ENCODE data around the gene DNPEP. TPM values are rescaled to one million over a fixed set of nuclear protein-coding genes. Genes with fewer than 3 reads are reported as not detected.

DNPEP gene
- total and polyA plus RNA-seq, 2 of the 4 experiments (the other 2 are of a cell fraction), result 74.2 to 89.4 TPM

DNA sequence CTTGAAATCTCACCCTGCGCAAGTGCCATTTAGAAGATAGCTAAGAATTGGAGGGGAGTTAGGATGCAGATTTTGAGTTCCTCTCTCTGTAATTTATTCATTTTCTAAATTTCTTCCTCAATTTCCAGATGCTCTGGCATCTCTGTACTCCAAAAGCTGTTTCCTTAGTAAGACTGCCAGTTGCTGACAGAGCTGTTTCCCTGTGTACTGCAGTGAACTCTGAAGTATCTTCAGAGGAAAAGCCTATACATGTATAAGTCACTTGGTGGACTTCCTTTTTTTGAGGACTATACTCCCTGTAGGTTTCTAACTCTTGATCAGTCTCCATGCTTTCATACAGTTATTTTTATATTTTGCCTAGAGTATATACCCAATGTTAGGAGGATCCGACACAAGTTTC lies 53.6 kb downstream of the DNPEP start:
- WGBS, 2 experiments (ENCODE audit: extremely low coverage in 2 of 2, insufficient read length in 1 of 2), result no CpG with 5 or more reads among the region's 2 CpGs
- Histone ChIP-seq H4K5ac (ENCODE audit: low read depth, low read length) (no peak overlapping the region), H3K4me1 (ENCODE audit: control insufficient read depth, insufficient read depth, low read length) (no peaks in the 10 kb centered on the region), H3K27me3 (ENCODE audit: control insufficient read depth, insufficient read depth, low read length) (peaks cover 44% of the 10 kb centered on the region), H3K79me1 (ENCODE audit: low read depth in 1 of 2, low read length in 2 of 2) (no peaks in the 10 kb centered on the region), H2AK9ac (replicated peaks; ENCODE audit: low read depth, low read length, poor library complexity) (no peak overlapping the region), H3K36me3 (ENCODE audit: control insufficient read depth, insufficient read depth, low read length) (no peaks in the 10 kb centered on the region), H3K18ac (ENCODE audit: low read depth, low read length) (no peak overlapping the region), H3K4ac (ENCODE audit: low read depth, low read length) (no peak overlapping the region), H3K9me1 (ENCODE audit: insufficient read depth, low read length) (no peaks in the 10 kb centered on the region), H3K9me3 (ENCODE audit: control insufficient read depth, insufficient read depth, low read length) (peaks cover 6% of the 10 kb centered on the region), H3K27ac (ENCODE audit: insufficient read depth, low read length) (no peak overlapping the region), H3K4me2 (ENCODE audit: low read depth, low read length) (no peak overlapping the region), H3K14ac (replicated peaks; ENCODE audit: low read depth, low read length) (no peak overlapping the region), H3K23ac (ENCODE audit: low read depth, low read length) (no peak overlapping the region), H2AFZ (replicated peaks; ENCODE audit: low read length, poor library complexity) (no peak overlapping the region), H4K20me1 (ENCODE audit: insufficient read depth, low read length) (no peaks in the 10 kb centered on the region), H2BK15ac (ENCODE audit: low read depth, low read length) (no peak overlapping the region), H4K91ac (ENCODE audit: insufficient read depth, low read depth, low read length) (no peak overlapping the region), H2AK5ac (ENCODE audit: low read depth, low read length) (no peak overlapping the region), H3K9ac (ENCODE audit: low read depth, low read length) (no peak overlapping the region), H2BK20ac (ENCODE audit: low read depth, low read length) (no peak overlapping the region), H4K8ac (ENCODE audit: low read depth in 2 of 2, low read length in 2 of 2) (no peak overlapping the region), H3K4me3 (ENCODE audit: insufficient read depth, low read depth, low read length) (no peak overlapping the region), H2BK120ac (ENCODE audit: low read depth, low read length) (no peak overlapping the region), H2BK5ac (ENCODE audit: low read depth, low read length, poor library complexity, severe bottlenecking) (no peak overlapping the region), H3K56ac (ENCODE audit: extremely low read depth, insufficient read depth, low read length) (no peak overlapping the region)
- no TSS peak for BruUV-seq (replicated peaks)
- no peak for DNase-seq
- no peak for TF ChIP-seq MAFK (IDR thresholded peaks at IDR 0.05; ENCODE audit: low read depth, low read length)
- TF ChIP-seq BHLHE40 (IDR thresholded peaks at IDR 0.05; ENCODE audit: low read depth, low read length), result no peak
- no peak for TF ChIP-seq RFX5 (IDR thresholded peaks at IDR 0.05; ENCODE audit: low read depth, low read length)
- TF ChIP-seq RCOR1 (IDR thresholded peaks at IDR 0.05; ENCODE audit: insufficient replicate concordance, low read length), result no peak
- no peak for TF ChIP-seq SMC3 (IDR thresholded peaks at IDR 0.05; ENCODE audit: low read depth, low read length)
- no peak for TF ChIP-seq RAD21 (IDR thresholded peaks at IDR 0.05; ENCODE audit: low read length)
- intact Hi-C loops (cut with micrococcal nuclease), result no loop called here
- in situ Hi-C loops (cut with MboI; ENCODE audit: low sequenced_read_pairs), result no loop called here
- POLR2A ChIA-PET (ENCODE audit: unreplicated experiment), result no interaction called here
- CTCF ChIA-PET, result interaction anchor here (0.6 kb wide), 1 partner anchor 33 kb away, joined by 4 read pairs; no protein-coding TSS in a partner anchor
- ATAC-seq (ENCODE audit: low read depth), result no peak
- dilution Hi-C loops (cut with HindIII; ENCODE audit: low sequenced_read_pairs, unreplicated experiment), result no loop called here

Data from IMR-90 (cell line).